ENCODE measurements around the gene XIRP2.
"Not testable (repeated sequence)": the region's sequence is repeated elsewhere in the genome, so short reads cannot be mapped to it uniquely, and the experiment has no call there.

XIRP2 gene

GRCh38 chr2:167048829-167049228 lies 160.5 kb downstream of the XIRP2 start:
- no peak for DNase-seq (ENCODE audit: low read depth)

GRCh38 chr2:167049659-167050058 lies 161.4 kb downstream of the XIRP2 start:
- no peak for DNase-seq (ENCODE audit: low read depth)

GRCh38 chr2:167052825-167053224 lies 164.5 kb downstream of the XIRP2 start:
- peak; percentile 36 for DNase-seq (ENCODE audit: low read depth)

GRCh38 chr2:167054881-167055280 lies 166.6 kb downstream of the XIRP2 start:
- no peak for DNase-seq (ENCODE audit: low read depth)

DNA sequence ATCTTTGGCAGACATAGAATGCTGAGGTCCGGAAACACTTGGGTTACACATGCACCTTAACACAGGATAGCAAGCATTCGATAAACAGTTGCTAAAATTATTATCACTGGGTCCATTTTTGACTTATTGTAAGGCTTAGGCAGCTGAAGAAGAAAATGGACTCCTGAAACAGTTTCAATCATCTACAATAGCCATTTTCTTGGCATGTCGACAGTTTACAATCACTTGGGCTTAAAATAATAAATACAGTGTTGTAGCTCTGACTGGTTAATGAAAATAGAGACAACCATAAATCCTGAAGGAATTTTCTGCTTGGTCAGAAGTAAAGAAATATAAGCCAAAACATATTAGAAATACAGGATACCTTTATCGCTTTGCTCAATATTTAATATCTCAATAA lies 169.2 kb downstream of the XIRP2 start:
- no peak for DNase-seq (ENCODE audit: low read depth)

GRCh38 chr2:167059173-167059572 lies 170.9 kb downstream of the XIRP2 start:
- no peak for DNase-seq (ENCODE audit: low read depth)

- no peak for DNase-seq (ENCODE audit: low read depth)
Measured at GRCh38 chr2:167069855-167070254, 181.6 kb downstream of the XIRP2 start.

- DNase-seq (ENCODE audit: low read depth), result not testable (repeated sequence)
Measured at GRCh38 chr2:167075708-167076107, 187.4 kb downstream of the XIRP2 start.

GRCh38 chr2:167098931-167099330 lies 210.7 kb downstream of the XIRP2 start:
- not testable (repeated sequence) for DNase-seq (ENCODE audit: low read depth)

GRCh38 chr2:167100506-167100905 lies 212.2 kb downstream of the XIRP2 start:
- DNase-seq (ENCODE audit: low read depth), result no peak

- no peak for DNase-seq (ENCODE audit: low read depth)
Measured at GRCh38 chr2:167103028-167103756, 214.9 kb downstream of the XIRP2 start.

GRCh38 chr2:167103757-167104133 lies 215.5 kb downstream of the XIRP2 start:
- no peak for DNase-seq (ENCODE audit: low read depth)

DNA sequence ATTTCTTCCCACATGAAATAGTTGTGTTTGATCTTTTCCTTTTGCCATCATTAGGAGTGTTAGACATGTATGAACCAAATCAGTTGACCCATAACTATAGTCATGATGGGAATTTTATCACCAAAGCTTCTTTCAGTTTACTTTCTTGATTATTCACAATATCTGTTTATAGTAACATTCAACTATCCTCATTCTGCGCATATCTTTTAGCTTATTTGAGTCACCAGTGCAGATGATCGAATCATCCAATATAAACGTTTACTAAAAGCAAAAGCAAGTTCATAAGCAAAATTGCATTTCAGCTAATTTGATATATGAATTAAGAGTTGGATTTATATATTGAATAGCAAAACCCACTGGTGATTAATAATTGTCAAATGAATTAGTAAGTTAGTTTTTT lies 216.4 kb downstream of the XIRP2 start:
- DNase-seq (ENCODE audit: low read depth), result no peak

- peak; percentile 30 for DNase-seq (ENCODE audit: low read depth)
Measured at GRCh38 chr2:167109682-167110081, 221.4 kb downstream of the XIRP2 start.

GRCh38 chr2:167110345-167110744 lies 222.1 kb downstream of the XIRP2 start:
- DNase-seq (ENCODE audit: low read depth), result no peak

DNA sequence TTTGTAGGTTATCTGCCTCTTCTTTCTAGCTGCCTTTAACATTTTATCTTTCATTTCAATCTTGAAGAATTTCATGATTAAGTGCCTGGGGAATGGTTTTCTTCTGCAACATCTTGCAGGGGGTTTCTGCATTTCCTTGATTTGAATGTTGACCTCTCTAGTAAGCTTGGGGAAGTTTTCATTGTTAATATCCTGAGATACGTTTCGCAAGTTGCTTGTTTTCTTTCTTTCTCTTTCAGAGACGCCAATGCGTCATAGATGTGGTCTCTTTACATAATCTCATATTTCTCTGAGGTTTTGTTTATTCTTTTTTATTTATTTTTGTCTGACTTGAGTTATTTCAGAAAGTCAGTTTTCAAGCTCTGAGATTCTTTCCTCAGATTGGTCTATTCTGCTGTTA lies 225.7 kb downstream of the XIRP2 start:
- peak; percentile 30 for DNase-seq (ENCODE audit: low read depth)

DNA sequence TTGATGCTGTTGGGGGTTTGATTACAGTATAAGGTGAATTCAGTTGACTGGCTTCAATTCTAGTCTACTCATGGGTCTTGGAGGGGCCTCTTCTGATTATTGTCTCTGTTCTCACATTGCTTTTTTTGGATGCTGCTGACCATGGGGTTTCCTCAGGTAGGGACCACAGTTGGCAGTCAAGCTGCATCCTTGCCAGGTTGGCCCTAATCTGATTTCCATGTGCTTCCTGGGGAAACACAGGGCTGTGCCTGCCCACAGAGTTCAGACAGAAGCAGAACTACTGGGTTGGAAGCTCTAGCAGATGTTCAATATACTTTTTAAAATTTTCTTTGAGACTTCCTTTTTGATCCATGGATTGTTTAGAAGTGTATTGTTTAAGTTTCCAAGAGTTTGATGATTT lies 227.3 kb downstream of the XIRP2 start:
- DNase-seq (ENCODE audit: low read depth), result no peak

DNA sequence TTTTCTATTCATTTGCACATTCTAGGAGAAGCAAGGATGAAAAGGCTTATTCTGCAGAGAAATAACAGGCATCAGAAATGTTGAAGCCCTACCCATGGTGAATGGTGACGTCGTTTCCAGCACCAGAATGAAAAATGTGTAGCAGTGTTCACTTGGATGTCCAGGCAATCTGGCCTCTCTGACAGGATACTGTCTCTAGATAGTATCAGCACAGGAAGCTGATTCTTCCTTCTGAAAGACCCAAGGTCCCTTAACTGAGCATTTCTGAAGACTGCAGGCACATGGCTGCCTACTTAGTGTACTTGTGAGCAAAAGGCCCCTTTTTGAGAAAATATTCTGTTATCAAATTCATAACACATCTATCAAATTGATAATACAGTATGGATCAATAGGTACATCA lies 234.1 kb downstream of the XIRP2 start:
- peak; percentile 15 for DNase-seq (ENCODE audit: low read depth)

- no peak for DNase-seq (ENCODE audit: low read depth)
Measured at GRCh38 chr2:167126165-167126564, 237.9 kb downstream of the XIRP2 start.

DNA sequence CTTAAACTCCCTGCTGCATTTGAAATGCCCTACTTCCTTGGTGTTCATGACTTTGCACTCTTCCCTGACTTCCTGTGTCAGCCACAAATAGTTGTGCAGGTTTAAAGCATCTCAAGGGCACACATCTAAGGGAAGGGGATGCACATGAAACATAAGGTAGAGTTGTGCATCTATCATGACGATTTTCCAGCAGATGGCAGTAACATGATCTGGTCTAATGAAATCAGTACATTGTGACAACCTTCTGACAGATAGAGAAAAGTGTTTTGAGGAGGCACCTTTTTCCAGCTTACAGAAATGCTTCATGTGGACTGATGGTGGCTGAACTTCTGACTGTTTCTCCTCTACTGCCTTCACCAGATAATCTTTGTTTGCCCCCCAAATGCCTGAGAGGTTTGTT lies 238.9 kb downstream of the XIRP2 start:
- peak; percentile 54 for DNase-seq (ENCODE audit: low read depth)

DNA sequence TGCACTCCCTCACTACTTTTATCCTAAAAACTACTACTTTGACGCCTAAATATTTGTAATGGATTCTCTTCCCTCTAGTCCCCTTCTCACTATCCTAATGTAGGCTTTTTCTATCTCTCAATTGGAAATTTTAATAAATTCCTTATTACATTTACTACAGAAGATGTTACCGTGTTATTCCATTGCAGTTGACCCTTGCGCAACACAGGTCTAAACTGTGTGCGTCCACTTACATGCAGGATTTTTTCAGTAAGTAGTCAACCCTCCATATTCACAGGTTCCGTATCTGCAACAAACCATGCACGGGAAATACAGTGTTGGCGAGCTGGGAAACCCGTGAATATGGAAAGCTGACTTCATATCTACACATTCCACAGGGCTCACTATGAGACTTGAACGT lies 239.8 kb downstream of the XIRP2 start:
- DNase-seq (ENCODE audit: low read depth), result no peak

DNA sequence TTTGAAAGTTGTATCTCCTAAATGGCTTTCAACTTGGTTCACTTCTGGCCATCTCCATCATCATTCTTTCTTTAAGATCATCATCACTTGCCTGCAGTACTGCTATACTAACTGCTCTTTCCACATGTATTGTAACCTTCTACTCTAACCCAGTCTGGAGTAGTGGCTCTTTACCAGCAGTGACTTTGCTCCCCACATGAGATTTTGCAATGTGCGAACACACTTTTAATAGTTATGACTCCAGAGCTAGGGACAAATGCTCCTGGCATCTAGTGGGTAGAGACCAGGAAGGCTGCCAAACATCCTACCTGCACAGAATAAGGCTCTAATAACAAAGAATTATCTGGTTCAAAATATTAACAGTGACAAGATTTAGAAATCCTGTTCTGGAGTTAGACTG lies 243.8 kb downstream of the XIRP2 start:
- no peak for DNase-seq (ENCODE audit: low read depth)

- DNase-seq (ENCODE audit: low read depth), result no peak
Measured at GRCh38 chr2:167132906-167133555, 244.8 kb downstream of the XIRP2 start.

DNA sequence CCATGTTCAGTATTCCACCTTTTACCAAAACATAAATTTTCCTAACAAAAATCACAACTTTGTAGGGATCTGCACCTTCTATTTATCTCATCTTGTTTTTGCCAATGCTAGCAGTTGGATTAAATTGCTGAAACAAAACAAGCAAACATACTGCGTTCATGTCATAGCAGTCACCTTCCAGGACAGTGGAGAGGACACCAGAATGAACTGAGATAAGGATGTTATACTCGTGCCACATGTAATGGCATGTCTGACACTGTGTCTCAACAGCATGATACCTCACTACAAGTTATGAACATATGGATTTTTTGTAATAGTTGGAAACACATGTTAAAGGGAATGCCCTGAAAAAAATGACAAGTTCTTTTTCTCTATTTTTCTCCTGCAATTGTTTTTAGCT lies 245.3 kb downstream of the XIRP2 start:
- DNase-seq (ENCODE audit: low read depth), result no peak

Measured in EH (cell line).